ENCODE results near the gene MAPK8.

DNA sequence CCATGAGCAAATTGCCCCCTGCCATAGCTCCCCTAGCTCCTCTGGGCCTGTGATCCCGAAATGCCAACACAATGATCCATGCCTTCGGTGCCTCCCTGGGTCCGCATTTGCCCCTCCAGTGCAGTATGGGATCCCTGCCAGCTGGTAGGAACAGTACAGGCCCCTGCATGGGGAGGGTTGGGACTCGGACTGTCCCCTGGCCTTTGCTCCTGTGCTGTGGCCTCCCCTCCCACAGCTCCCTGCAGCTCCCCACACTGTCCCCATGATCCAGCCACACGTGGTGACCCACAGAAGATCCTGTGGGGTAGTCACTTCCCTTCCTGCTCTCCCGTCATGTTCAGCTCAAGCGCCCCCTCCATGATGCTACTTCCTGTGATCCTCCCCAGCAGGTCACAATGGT lies 140.3 kb downstream of the MAPK8 start:
- TF ChIP-seq, protein P1, sequence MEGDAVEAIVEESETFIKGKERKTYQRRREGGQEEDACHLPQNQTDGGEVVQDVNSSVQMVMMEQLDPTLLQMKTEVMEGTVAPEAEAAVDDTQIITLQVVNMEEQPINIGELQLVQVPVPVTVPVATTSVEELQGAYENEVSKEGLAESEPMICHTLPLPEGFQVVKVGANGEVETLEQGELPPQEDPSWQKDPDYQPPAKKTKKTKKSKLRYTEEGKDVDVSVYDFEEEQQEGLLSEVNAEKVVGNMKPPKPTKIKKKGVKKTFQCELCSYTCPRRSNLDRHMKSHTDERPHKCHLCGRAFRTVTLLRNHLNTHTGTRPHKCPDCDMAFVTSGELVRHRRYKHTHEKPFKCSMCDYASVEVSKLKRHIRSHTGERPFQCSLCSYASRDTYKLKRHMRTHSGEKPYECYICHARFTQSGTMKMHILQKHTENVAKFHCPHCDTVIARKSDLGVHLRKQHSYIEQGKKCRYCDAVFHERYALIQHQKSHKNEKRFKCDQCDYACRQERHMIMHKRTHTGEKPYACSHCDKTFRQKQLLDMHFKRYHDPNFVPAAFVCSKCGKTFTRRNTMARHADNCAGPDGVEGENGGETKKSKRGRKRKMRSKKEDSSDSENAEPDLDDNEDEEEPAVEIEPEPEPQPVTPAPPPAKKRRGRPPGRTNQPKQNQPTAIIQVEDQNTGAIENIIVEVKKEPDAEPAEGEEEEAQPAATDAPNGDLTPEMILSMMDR (IDR thresholded peaks at IDR 0.05): no peak
- no peak for TF ChIP-seq ZFX (IDR thresholded peaks at IDR 0.05; ENCODE audit: borderline replicate concordance)

Measured in 22Rv1 (cell line).